CD14-positive monocyte (primary cell): ENCODE results near the gene LHPP. TPM values are rescaled to one million over a fixed set of nuclear protein-coding genes. Genes with fewer than 3 reads are reported as not detected.

ENCODE experiments used
- DNase-seq, 3 donors: peaks; one replicate each; pipeline ENCODE4 v3.0.0-alpha.2; 2011 to 2022
- H2AFZ ChIP-seq: 2 replicates; pipeline ENCODE4 v1.6.0; 2012; ENCODE audit warnings: mild to moderate bottlenecking, low read depth, low read length, inconsistent platforms; ENCODE audit not compliant: insufficient read depth, poor library complexity, severe bottlenecking
- H3K27ac ChIP-seq, 2 donors: 1 replicate in 1 of 2; 2 replicates in 1 of 2; pipeline ENCODE4 v1.5.1; 2012 to 2013; ENCODE audit warnings: low read length in 2 of 2, control low read depth in 1 of 2, inconsistent platforms in 1 of 2, low read depth in 1 of 2, mild to moderate bottlenecking in 1 of 2
- H3K27me3 ChIP-seq, 2 donors: one replicate each; pipeline versions ENCODE4 v1.6.0 to v1.6.1; 2011 to 2013; ENCODE audit warnings: low read length in 2 of 2; ENCODE audit not compliant: control insufficient read depth in 2 of 2, insufficient read depth in 2 of 2
- H3K36me3 ChIP-seq, 2 donors: replicated peaks in 1 of 2; 1 replicate in 1 of 2; 2 replicates in 1 of 2; pipeline versions ENCODE4 v1.5.1 to v1.6.1; 2012 to 2013; ENCODE audit warnings: low read length in 2 of 2, control low read depth in 1 of 2, inconsistent platforms in 1 of 2, mild to moderate bottlenecking in 1 of 2; ENCODE audit not compliant: insufficient read depth in 2 of 2, control insufficient read depth in 1 of 2
- H3K4me1 ChIP-seq, 2 donors: 1 replicate in 1 of 2; 2 replicates in 1 of 2; pipeline versions ENCODE4 v1.5.1 to v1.6.1; 2012 to 2013; ENCODE audit warnings: low read length in 2 of 2, control low read depth in 1 of 2, inconsistent platforms in 1 of 2, mild to moderate bottlenecking in 1 of 2, moderate library complexity in 1 of 2; ENCODE audit not compliant: insufficient read depth in 2 of 2, control insufficient read depth in 1 of 2
- H3K4me2 ChIP-seq: replicated peaks from 2 replicates; pipeline ENCODE3; 2012; ENCODE audit warnings: low read length, moderate library complexity, mild to moderate bottlenecking; ENCODE audit not compliant: poor library complexity, severe bottlenecking; ENCODE audit errors: extremely low read depth
- H3K4me3 ChIP-seq, 3 experiments: fragments of 200-600 bp in 1 of 3; sonication (generic) in 1 of 3; replicated peaks in 1 of 3; 1 replicate in 2 of 3; 2 replicates in 1 of 3; pipeline ENCODE4 v1.5.1; 2011 to 2013; ENCODE audit warnings: low read length in 3 of 3, mild to moderate bottlenecking in 3 of 3, control low read depth in 2 of 3, low read depth in 2 of 3, inconsistent platforms in 1 of 3, moderate library complexity in 1 of 3
- H3K79me2 ChIP-seq: 2 replicates; pipeline ENCODE4 v1.6.0; 2012; ENCODE audit warnings: mild to moderate bottlenecking, control low read depth, inconsistent platforms, low read length, moderate library complexity; ENCODE audit not compliant: insufficient read depth
- H3K9ac ChIP-seq: 2 replicates; pipeline ENCODE4 v1.6.0; 2017; ENCODE audit warnings: low read length, mild to moderate bottlenecking; ENCODE audit not compliant: insufficient read depth, poor library complexity, severe bottlenecking
- H3K9me3 ChIP-seq, 2 donors: replicated peaks in 1 of 2; 1 replicate in 1 of 2; 2 replicates in 1 of 2; pipeline versions ENCODE4 v1.5.1 to v1.6.1; 2012 to 2013; ENCODE audit warnings: low read length in 2 of 2, control low read depth in 1 of 2; ENCODE audit not compliant: control insufficient read depth in 1 of 2, insufficient read depth in 1 of 2
- H4K20me1 ChIP-seq: 2 replicates; pipeline ENCODE4 v1.6.0; 2012; ENCODE audit warnings: mild to moderate bottlenecking, low read length, control low read depth, moderate library complexity; ENCODE audit not compliant: insufficient read depth
- H3K27ac Mint-ChIP-seq, 7 donors: one replicate each; pipeline ENCODE4 v1.8.0; 2020; ENCODE audit warnings: mild to moderate bottlenecking in 7 of 7, mixed read lengths in 7 of 7, moderate library complexity in 6 of 7, inconsistent platforms in 2 of 7
- H3K27me3 Mint-ChIP-seq, 3 donors: one replicate each; pipeline ENCODE4 v1.8.0; 2021 to 2022; ENCODE audit warnings: low read depth in 3 of 3, mild to moderate bottlenecking in 3 of 3, mixed read lengths in 3 of 3, moderate library complexity in 3 of 3, inconsistent platforms in 1 of 3
- H3K36me3 Mint-ChIP-seq, 2 donors: one replicate each; pipeline ENCODE4 v1.8.0; 2020; ENCODE audit warnings: mixed read lengths in 2 of 2, inconsistent platforms in 1 of 2, mild to moderate bottlenecking in 1 of 2
- H3K4me1 Mint-ChIP-seq: one replicate; pipeline ENCODE4 v1.8.0; 2020; ENCODE audit warnings: mild to moderate bottlenecking, mixed read lengths
- H3K4me3 Mint-ChIP-seq, 2 donors: one replicate each; pipeline ENCODE4 v1.8.0; 2020; ENCODE audit warnings: mild to moderate bottlenecking in 2 of 2, mixed read lengths in 2 of 2, moderate library complexity in 1 of 2
- H3K9me3 Mint-ChIP-seq, 7 donors: one replicate each; pipeline ENCODE4 v1.8.0; 2020 to 2022; ENCODE audit warnings: mixed read lengths in 7 of 7, mild to moderate bottlenecking in 6 of 7, moderate library complexity in 6 of 7, inconsistent platforms in 2 of 7
- WGBS: methylation state at CpG from one replicate; pipeline ENCODE4 v1.1.5; 2013; ENCODE audit warnings: missing lambda C conversion rate; ENCODE audit not compliant: insufficient coverage; 5-methylcytosine and 5-hydroxymethylcytosine counted together
- intact Hi-C, 2 donors: fragments of 100-400 bp; cut with micrococcal nuclease; formaldehyde crosslinking; loops; one replicate each; pipeline versions ENCODE4 v1.15.0 to v1.15.1; 2023
- polyA plus RNA-seq, 3 donors: library from polyadenylated mRNA; depleted of rRNA in 1 of 3; unstranded in 2 of 3; stranded (reverse) in 1 of 3; fragments of 300-500 nt in 2 of 3; fragments of >200 nt in 1 of 3; fragmentation: Illumina TruSeq in 2 of 3; gene quantifications; 1 replicate in 2 of 3; 2 replicates in 1 of 3; pipeline ENCODE4 v1.2.3, GENCODE V29; 2012 to 2021
- TF ChIP-seq, protein P1 (sequence below): fragments of 200-600 bp; IDR thresholded peaks from one replicate; pipeline ENCODE4 v1.8.0; 2022; ENCODE audit warnings: antibody characterized with exemption, mild to moderate bottlenecking

The LHPP gene
- polyA plus RNA-seq, 3 donors, result 15.2 to 20.6 (median 19.5) TPM

DNA sequence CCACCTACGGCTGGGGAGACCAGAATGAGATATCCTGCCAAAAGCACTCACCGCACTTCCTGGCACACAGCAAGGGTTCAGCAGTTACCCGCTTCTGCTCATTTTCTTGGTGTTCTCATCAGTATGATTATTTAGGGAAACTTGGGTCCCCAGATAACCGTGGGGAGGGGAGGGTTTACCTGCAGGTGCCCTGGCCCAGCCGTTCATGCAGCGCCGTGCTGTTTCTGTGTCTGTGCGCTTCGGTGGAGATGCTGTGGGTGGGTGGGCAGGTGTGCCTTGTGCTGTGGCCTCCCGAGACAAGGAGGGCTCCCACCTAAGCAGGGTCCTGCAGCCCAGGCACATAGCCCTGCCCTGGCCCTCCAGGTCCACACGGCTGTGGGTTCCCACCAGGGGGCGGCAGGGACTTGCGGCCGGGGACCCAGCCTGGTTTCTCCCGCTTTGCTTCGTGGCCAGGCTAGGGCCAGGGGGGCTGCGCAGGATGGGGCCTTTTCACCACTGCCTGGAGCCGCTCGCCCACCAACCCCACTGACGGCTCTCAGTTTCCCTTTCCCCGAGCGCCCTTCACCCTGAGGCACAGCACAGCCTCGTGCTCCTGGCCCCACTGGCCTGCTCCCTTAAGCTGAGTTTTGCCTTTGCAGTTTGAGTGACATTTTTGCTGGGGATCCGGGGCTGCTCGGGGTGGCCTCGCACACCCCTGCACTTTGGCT lies 78.5 kb downstream of the LHPP start:
- Mint-ChIP-seq H3K27ac (peak overlapping the region in 1 of 7 donors; percentile 57), H3K4me3 (no peak overlapping the region), H3K36me3 (no peaks in the 10 kb centered on the region), H3K27me3 (peaks cover 0 to 2% (median 2%) of the 10 kb centered on the region in 3 donors), H3K9me3 (no peaks in the 10 kb centered on the region), H3K4me1 (peaks cover 27% of the 10 kb centered on the region)
- H3K27ac ChIP-seq, result no peak overlapping the region
- no peaks in the 10 kb centered on the region for H3K36me3 ChIP-seq
- no peaks in the 10 kb centered on the region for H3K79me2 ChIP-seq
- no peaks in the 10 kb centered on the region for H3K9me3 ChIP-seq
- TF ChIP-seq, protein P1, sequence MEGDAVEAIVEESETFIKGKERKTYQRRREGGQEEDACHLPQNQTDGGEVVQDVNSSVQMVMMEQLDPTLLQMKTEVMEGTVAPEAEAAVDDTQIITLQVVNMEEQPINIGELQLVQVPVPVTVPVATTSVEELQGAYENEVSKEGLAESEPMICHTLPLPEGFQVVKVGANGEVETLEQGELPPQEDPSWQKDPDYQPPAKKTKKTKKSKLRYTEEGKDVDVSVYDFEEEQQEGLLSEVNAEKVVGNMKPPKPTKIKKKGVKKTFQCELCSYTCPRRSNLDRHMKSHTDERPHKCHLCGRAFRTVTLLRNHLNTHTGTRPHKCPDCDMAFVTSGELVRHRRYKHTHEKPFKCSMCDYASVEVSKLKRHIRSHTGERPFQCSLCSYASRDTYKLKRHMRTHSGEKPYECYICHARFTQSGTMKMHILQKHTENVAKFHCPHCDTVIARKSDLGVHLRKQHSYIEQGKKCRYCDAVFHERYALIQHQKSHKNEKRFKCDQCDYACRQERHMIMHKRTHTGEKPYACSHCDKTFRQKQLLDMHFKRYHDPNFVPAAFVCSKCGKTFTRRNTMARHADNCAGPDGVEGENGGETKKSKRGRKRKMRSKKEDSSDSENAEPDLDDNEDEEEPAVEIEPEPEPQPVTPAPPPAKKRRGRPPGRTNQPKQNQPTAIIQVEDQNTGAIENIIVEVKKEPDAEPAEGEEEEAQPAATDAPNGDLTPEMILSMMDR, result peak; percentile 77
- H3K9ac ChIP-seq, result no peak overlapping the region
- no peak overlapping the region for H3K4me2 ChIP-seq
- 42% methylated on average over 23 of the region's 26 CpGs for WGBS
- peaks cover 16 to 17% of the 10 kb centered on the region in 2 donors for H3K4me1 ChIP-seq
- intact Hi-C loops, result loop anchor here (10.0 kb wide), 3 partner anchors 75 to 285 kb away; no protein-coding TSS in a partner anchor
- H3K27me3 ChIP-seq, result no peaks in the 10 kb centered on the region
- H3K4me3 ChIP-seq, result no peak overlapping the region
- no peak overlapping the region for H2AFZ ChIP-seq
- H4K20me1 ChIP-seq, result no peaks in the 10 kb centered on the region
- peak; percentile 21 to 47 (median 30) for DNase-seq

DNA sequence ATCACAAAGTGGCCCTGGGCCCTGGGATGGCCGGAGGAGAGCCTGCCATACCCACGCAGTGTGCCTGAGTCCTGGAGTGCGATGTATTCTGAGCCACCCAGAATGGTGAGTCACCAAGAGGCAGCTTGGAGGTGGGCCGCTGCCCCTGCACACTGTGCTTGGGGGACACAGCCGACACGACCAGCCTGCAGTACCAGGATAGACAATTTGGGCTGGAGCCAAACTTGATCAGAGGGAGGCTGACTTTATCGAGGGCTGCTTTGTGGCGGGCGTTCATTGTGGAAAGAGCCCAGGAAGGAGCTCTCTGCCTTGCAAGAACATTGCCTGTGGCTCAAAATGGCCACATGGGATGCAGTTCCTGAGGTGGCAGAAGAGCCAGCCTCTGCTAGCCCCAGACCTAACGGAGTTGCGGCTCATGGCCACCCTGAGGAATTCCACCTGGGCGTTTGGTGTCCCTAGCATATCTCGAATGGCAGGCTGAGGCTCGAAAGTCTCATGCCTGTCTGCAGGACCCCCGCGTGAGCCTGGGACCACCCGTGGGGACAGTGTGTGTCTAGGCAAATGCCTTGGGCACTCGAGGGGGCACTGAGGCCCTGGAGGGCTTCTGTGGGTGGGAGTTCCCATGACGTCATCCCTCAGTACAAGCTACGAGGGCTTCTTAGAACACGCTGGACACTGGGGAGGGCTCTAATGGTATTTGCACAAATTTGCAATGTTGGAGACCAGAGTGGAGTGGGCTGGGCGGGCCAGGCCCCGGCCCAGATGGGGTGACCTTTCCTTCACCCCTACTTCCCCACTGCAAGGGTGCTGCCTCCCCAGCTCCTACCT lies 79.7 kb downstream of the LHPP start:
- Mint-ChIP-seq H3K27ac (no peak overlapping the region), H3K36me3 (no peaks in the 10 kb centered on the region), H3K9me3 (no peaks in the 10 kb centered on the region), H3K4me1 (peaks cover 20% of the 10 kb centered on the region), H3K27me3 (peaks cover 1 to 2% (median 2%) of the 10 kb centered on the region in 3 donors), H3K4me3 (no peak overlapping the region)
- Histone ChIP-seq H3K27me3 (no peaks in the 10 kb centered on the region), H3K36me3 (no peaks in the 10 kb centered on the region), H3K79me2 (no peaks in the 10 kb centered on the region), H3K9ac (no peak overlapping the region), H2AFZ (no peak overlapping the region), H3K4me3 (no peak overlapping the region), H4K20me1 (no peaks in the 10 kb centered on the region), H3K4me2 (no peak overlapping the region), H3K27ac (no peak overlapping the region), H3K9me3 (no peaks in the 10 kb centered on the region), H3K4me1 (peaks cover 4 to 5% of the 10 kb centered on the region in 2 donors)
- TF ChIP-seq, protein P1, result no peak
- DNase-seq, result no peak
- intact Hi-C loops, result loop anchor here in 1 of 2 donors (1.0 to 10.0 kb wide), 2 partner anchors 74 to 204 kb away; no protein-coding TSS in a partner anchor
- WGBS, result 97% methylated on average over 19 of the region's 23 CpGs
